Measurements from ENCODE around the gene UMAD1. TPM values are rescaled to one million over a fixed set of nuclear protein-coding genes. Genes with fewer than 3 reads are reported as not detected.
"Not testable (repeated sequence)": the region's sequence is repeated elsewhere in the genome, so short reads cannot be mapped to it uniquely, and the experiment has no call there.

UMAD1 gene
- total RNA-seq, 4 donors from 2014 or later = 39.4 to 46.4 (median 44.0) TPM

- Histone ChIP-seq H3K9me3 (no peaks in the 10 kb centered on the region), H3K4me3 (replicated peaks in 1 of 3) (no peak overlapping the region), H3K27me3 (no peaks in the 10 kb centered on the region), H3K36me3 (no peaks in the 10 kb centered on the region), H3K4me1 (peaks cover 0 to 6% of the 10 kb centered on the region in 2 donors), H3K27ac (no peak overlapping the region)
- TF ChIP-seq POLR2A (IDR thresholded peaks at IDR 0.05) (no peak), CTCF (IDR thresholded peaks at IDR 0.05) (no peak)
- 77 to 82% methylated on average over 7 of the region's 7 CpGs for WGBS, 2 donors
- DNase-seq = no peak
- intact Hi-C loops (cut with DNase I) = no loop called here
These were observed 176.4 kb downstream of the UMAD1 start for GRCh38 chr7:7816816-7817536.

GRCh38 chr7:7817748-7818147 is 177.2 kb downstream of the UMAD1 start:
- H3K27me3 ChIP-seq = no peaks in the 10 kb centered on the region
- peaks cover 0 to 6% of the 10 kb centered on the region in 2 donors for H3K4me1 ChIP-seq
- no peaks in the 10 kb centered on the region for H3K36me3 ChIP-seq
- intact Hi-C loops (cut with DNase I) = no loop called here
- no peak overlapping the region for H3K4me3 ChIP-seq (replicated peaks in 1 of 3)
- no peak for DNase-seq
- no peak for TF ChIP-seq POLR2A (IDR thresholded peaks at IDR 0.05)
- no peak for TF ChIP-seq CTCF (IDR thresholded peaks at IDR 0.05)
- H3K9me3 ChIP-seq = no peaks in the 10 kb centered on the region
- no peak overlapping the region for H3K27ac ChIP-seq
- 86 to 91% methylated on average over 2 of the region's 2 CpGs for WGBS, 2 donors

GRCh38 chr7:7818179-7818578 is 177.6 kb downstream of the UMAD1 start:
- WGBS, 2 donors = 97 to 98% methylated on average over 2 of the region's 2 CpGs
- intact Hi-C loops (cut with DNase I); H3K27me3 ChIP-seq; H3K4me1 ChIP-seq; H3K4me3 ChIP-seq (replicated peaks in 1 of 3); DNase-seq; H3K27ac ChIP-seq; H3K9me3 ChIP-seq; H3K36me3 ChIP-seq: not testable (repeated sequence)

GRCh38 chr7:7819442-7820247 is 179.1 kb downstream of the UMAD1 start:
- Histone ChIP-seq H3K27me3 (no peaks in the 10 kb centered on the region), H3K4me1 (peaks cover 0 to 6% of the 10 kb centered on the region in 2 donors), H3K27ac (no peak overlapping the region), H3K4me3 (replicated peaks in 1 of 3) (no peak overlapping the region), H3K36me3 (no peaks in the 10 kb centered on the region), H3K9me3 (no peaks in the 10 kb centered on the region)
- no peak for DNase-seq
- WGBS, 2 donors = 87 to 89% methylated on average over 6 of the region's 6 CpGs
- TF ChIP-seq CTCF (IDR thresholded peaks at IDR 0.05) (no peak), POLR2A (IDR thresholded peaks at IDR 0.05) (no peak)
- intact Hi-C loops (cut with DNase I) = no loop called here

- Histone ChIP-seq H3K4me1 (peaks cover 0 to 6% of the 10 kb centered on the region in 2 donors), H3K36me3 (no peaks in the 10 kb centered on the region), H3K27me3 (no peaks in the 10 kb centered on the region), H3K27ac (no peak overlapping the region), H3K4me3 (replicated peaks in 1 of 3) (no peak overlapping the region), H3K9me3 (no peaks in the 10 kb centered on the region)
- TF ChIP-seq POLR2A (IDR thresholded peaks at IDR 0.05) = no peak
- no peak for TF ChIP-seq CTCF (IDR thresholded peaks at IDR 0.05)
- intact Hi-C loops (cut with DNase I) = no loop called here
- no peak for DNase-seq
- WGBS, 2 donors = 69 to 75% methylated on average over 1 of the region's 1 CpG
These were observed 179.9 kb downstream of the UMAD1 start for GRCh38 chr7:7820409-7820808.

All from thyroid gland (tissue), 4 donors.